H9 (cell line): Measurements from ENCODE around the gene S100Z. TPM values are rescaled to one million over a fixed set of nuclear protein-coding genes. Genes with fewer than 3 reads are reported as not detected.

Experiments
- DNase-seq: peaks from one replicate; pipeline ENCODE4 v3.0.0-alpha.2; 2017
- H2AFZ ChIP-seq: one replicate; pipeline ENCODE4 v1.6.1; 2013; ENCODE audit warnings: mild to moderate bottlenecking, low read length, control low read depth, moderate library complexity
- H2AK5ac ChIP-seq: 2 replicates; pipeline ENCODE4 v1.6.1; 2013; ENCODE audit warnings: low read length, control low read depth, mixed read lengths; ENCODE audit not compliant: insufficient read length
- H2BK120ac ChIP-seq: one replicate; pipeline ENCODE4 v1.6.1; 2013; ENCODE audit warnings: low read depth, mild to moderate bottlenecking, low read length, control low read depth, inconsistent platforms; ENCODE audit not compliant: poor library complexity, severe bottlenecking
- H2BK12ac ChIP-seq: 2 replicates; pipeline ENCODE4 v1.6.1; 2013; ENCODE audit warnings: low read length, control low read depth, mixed read lengths, low read depth; ENCODE audit not compliant: insufficient read length
- H2BK15ac ChIP-seq: 2 replicates; pipeline ENCODE4 v1.6.1; 2013; ENCODE audit warnings: low read depth, low read length, control low read depth
- H2BK20ac ChIP-seq: one replicate; pipeline ENCODE4 v1.6.1; 2013; ENCODE audit warnings: low read depth, mild to moderate bottlenecking, low read length, control low read depth, inconsistent platforms; ENCODE audit not compliant: poor library complexity, severe bottlenecking
- H2BK5ac ChIP-seq: 2 replicates; pipeline ENCODE4 v1.6.1; 2013; ENCODE audit warnings: low read length, control low read depth, mixed read lengths; ENCODE audit not compliant: insufficient read length
- H3K14ac ChIP-seq: 2 replicates; pipeline ENCODE4 v1.6.1; 2013; ENCODE audit warnings: low read length, control low read depth; ENCODE audit not compliant: insufficient read depth
- H3K18ac ChIP-seq: 2 replicates; pipeline ENCODE4 v1.6.1; 2013; ENCODE audit warnings: low read depth, mild to moderate bottlenecking, mixed read lengths, low read length, control low read depth; ENCODE audit not compliant: insufficient read length
- H3K23ac ChIP-seq: 2 replicates; pipeline ENCODE4 v1.6.1; 2013; ENCODE audit warnings: low read length, control low read depth, mixed read lengths, low read depth; ENCODE audit not compliant: insufficient read length
- H3K23me2 ChIP-seq: 2 replicates; pipeline ENCODE4 v1.6.1; 2013; ENCODE audit warnings: low read depth, mild to moderate bottlenecking, mixed read lengths, low read length, control low read depth; ENCODE audit not compliant: insufficient read length, poor library complexity, severe bottlenecking
- H3K27ac ChIP-seq: 2 replicates; pipeline ENCODE4 v1.5.1; 2013; ENCODE audit warnings: low read length, control low read depth, mixed read lengths, low read depth; ENCODE audit not compliant: insufficient read length
- H3K27me3 ChIP-seq: 2 replicates; pipeline ENCODE4 v1.6.1; 2013; ENCODE audit warnings: low read length, control low read depth, inconsistent platforms; ENCODE audit not compliant: insufficient read depth
- H3K4ac ChIP-seq: 2 replicates; pipeline ENCODE4 v1.6.1; 2013; ENCODE audit warnings: low read depth, mild to moderate bottlenecking, control low read depth, inconsistent platforms, low read length, moderate library complexity
- H3K4me1 ChIP-seq: 2 replicates; pipeline ENCODE4 v1.6.1; 2013; ENCODE audit warnings: low read length, control low read depth, inconsistent platforms; ENCODE audit not compliant: insufficient read depth
- H3K4me2 ChIP-seq: 2 replicates; pipeline ENCODE4 v1.6.1; 2013; ENCODE audit warnings: low read length, control low read depth, mixed read lengths; ENCODE audit not compliant: insufficient read length, insufficient read depth
- H3K56ac ChIP-seq: 2 replicates; pipeline ENCODE4 v1.6.1; 2013; ENCODE audit warnings: low read depth, mild to moderate bottlenecking, mixed read lengths, low read length, control low read depth; ENCODE audit not compliant: insufficient read length
- H3K79me1 ChIP-seq: 2 replicates; pipeline ENCODE4 v1.6.1; 2013; ENCODE audit warnings: low read depth, mild to moderate bottlenecking, moderate library complexity, low read length, control low read depth, inconsistent platforms; ENCODE audit not compliant: insufficient read depth, poor library complexity, severe bottlenecking
- H3K79me2 ChIP-seq: 2 replicates; pipeline ENCODE4 v1.6.1; 2013; ENCODE audit warnings: low read length, control low read depth, inconsistent platforms; ENCODE audit not compliant: insufficient read depth
- H3K9ac ChIP-seq: 2 replicates; pipeline ENCODE4 v1.6.1; 2013; ENCODE audit warnings: low read length, control low read depth, mixed read lengths; ENCODE audit not compliant: insufficient read length; ENCODE audit errors: extremely low read depth
- H3K9me3 ChIP-seq: one replicate; pipeline ENCODE4 v1.6.1; 2013; ENCODE audit warnings: low read depth, low read length, inconsistent platforms; ENCODE audit not compliant: control insufficient read depth
- H3T11ph ChIP-seq: one replicate; pipeline ENCODE4 v1.6.1; 2013; ENCODE audit warnings: mild to moderate bottlenecking, low read length, control low read depth, inconsistent platforms
- H4K20me1 ChIP-seq: one replicate; pipeline ENCODE4 v1.6.1; 2013; ENCODE audit not compliant: control insufficient read depth, insufficient read length, insufficient read depth
- H4K5ac ChIP-seq: 2 replicates; pipeline ENCODE4 v1.6.1; 2013; ENCODE audit warnings: low read depth, mild to moderate bottlenecking, mixed read lengths, low read length, control low read depth; ENCODE audit not compliant: insufficient read length
- H4K8ac ChIP-seq: replicated peaks from 2 replicates; pipeline ENCODE4 v1.6.1; 2013; ENCODE audit warnings: low read length, control low read depth, mixed read lengths, low read depth; ENCODE audit not compliant: insufficient read length
- H4K91ac ChIP-seq: 2 replicates; pipeline ENCODE4 v1.6.1; 2013; ENCODE audit warnings: low read depth, mild to moderate bottlenecking, moderate library complexity, mixed read lengths, low read length, control low read depth; ENCODE audit not compliant: insufficient read length
- H3K27ac Mint-ChIP-seq, 3 experiments: 2 replicates in 2 of 3; 3 replicates in 1 of 3; pipeline ENCODE4 v1.8.0; 2020 to 2021; ENCODE audit warnings: mixed read lengths in 3 of 3, mild to moderate bottlenecking in 1 of 3, moderate library complexity in 1 of 3
- H3K27me3 Mint-ChIP-seq: 2 replicates; pipeline ENCODE4 v1.8.0; 2021; ENCODE audit warnings: low read depth, mild to moderate bottlenecking, moderate library complexity, mixed read lengths
- H3K36me3 Mint-ChIP-seq, 3 experiments: 2 replicates in 2 of 3; 3 replicates in 1 of 3; pipeline ENCODE4 v1.8.0; 2020 to 2021; ENCODE audit warnings: low read depth in 3 of 3, mixed read lengths in 3 of 3; ENCODE audit not compliant: insufficient read depth in 1 of 3
- H3K4me1 Mint-ChIP-seq, 2 experiments: 2 replicates each; pipeline ENCODE4 v1.8.0; 2020; ENCODE audit warnings: mixed read lengths in 2 of 2
- H3K4me3 Mint-ChIP-seq, 2 experiments: 2 replicates in 1 of 2; 3 replicates in 1 of 2; pipeline ENCODE4 v1.8.0; 2020 to 2021; ENCODE audit warnings: mild to moderate bottlenecking in 2 of 2, mixed read lengths in 2 of 2, moderate library complexity in 1 of 2
- H3K9me3 Mint-ChIP-seq, 2 experiments: 2 replicates in 1 of 2; 3 replicates in 1 of 2; pipeline ENCODE4 v1.8.0; 2020; ENCODE audit warnings: mild to moderate bottlenecking in 2 of 2, mixed read lengths in 2 of 2, moderate library complexity in 1 of 2
- WGBS: extraction: QIAGEN DNeasy Blood & Tissue Kit; methylation state at CpG from one replicate; pipeline ENCODE4 v1.1.7; 2013; ENCODE audit warnings: missing lambda C conversion rate, low lambda C conversion rate, mixed read lengths; ENCODE audit not compliant: insufficient read length; ENCODE audit errors: extremely low coverage; 5-methylcytosine and 5-hydroxymethylcytosine counted together
- total RNA-seq: library from RNA; stranded (reverse); gene quantifications from 2 replicates; pipeline ENCODE4 v1.2.1, GENCODE V29; 2021
- TF ChIP-seq, protein P1 (sequence below): fragments of 200-600 bp; sonication (generic); conservative IDR thresholded peaks from 3 replicates; pipeline ENCODE4 v1.8.0; 2021; ENCODE audit warnings: antibody characterized with exemption, mild to moderate bottlenecking

The S100Z gene
- total RNA-seq, 1 experiment from 2014 or later = not detected

DNA sequence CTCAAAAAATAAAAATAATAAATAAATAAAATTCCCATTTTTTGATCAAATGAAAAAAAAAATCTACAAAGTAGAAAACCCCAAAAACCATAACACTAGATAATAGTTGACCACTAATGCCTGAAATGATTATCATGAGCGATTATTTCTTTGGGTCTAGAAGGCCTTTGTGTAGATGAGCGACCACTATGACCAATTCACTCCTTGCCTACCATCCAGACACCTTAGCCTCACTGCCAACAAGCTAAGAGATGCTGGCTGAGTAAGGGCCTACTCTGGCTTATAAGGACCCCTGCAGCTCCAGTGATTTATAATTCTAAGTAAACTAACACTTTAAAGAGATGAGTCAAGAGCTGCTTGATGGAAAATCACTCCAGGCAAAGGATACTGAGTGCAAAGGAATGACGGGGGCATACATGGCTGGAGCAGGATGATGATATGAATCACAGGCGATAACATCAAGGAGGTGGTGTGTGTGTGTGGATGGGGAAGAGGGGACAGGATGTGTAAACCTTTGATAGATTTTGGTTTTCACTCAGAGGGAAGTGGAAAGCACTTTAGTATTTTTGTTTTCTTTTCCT, 35.7 kb upstream of the S100Z start:
- Histone ChIP-seq H2BK12ac (no peak overlapping the region), H3K27ac (no peak overlapping the region), H3K27me3 (no peaks in the 10 kb centered on the region), H4K5ac (no peak overlapping the region), H3T11ph (no peak overlapping the region), H2AK5ac (no peak overlapping the region), H2AFZ (no peak overlapping the region), H3K56ac (no peak overlapping the region), H3K23ac (no peak overlapping the region), H3K79me2 (no peaks in the 10 kb centered on the region), H4K20me1 (no peaks in the 10 kb centered on the region), H3K14ac (no peak overlapping the region), H3K4ac (no peak overlapping the region), H3K79me1 (no peaks in the 10 kb centered on the region), H2BK15ac (no peak overlapping the region), H3K4me2 (no peak overlapping the region), H2BK120ac (no peak overlapping the region), H3K9ac (no peak overlapping the region), H3K18ac (no peak overlapping the region), H2BK5ac (no peak overlapping the region), H3K23me2 (no peaks in the 10 kb centered on the region), H4K91ac (no peak overlapping the region), H3K4me1 (peaks cover 2% of the 10 kb centered on the region), H3K9me3 (no peaks in the 10 kb centered on the region), H4K8ac (no peak overlapping the region), H2BK20ac (no peak overlapping the region)
- H3K9me3 Mint-ChIP-seq = peaks cover 16 to 21% of the 10 kb centered on the region in 2 experiments
- H3K4me3 Mint-ChIP-seq = no peak overlapping the region; a peak in 1 of 5 replicates
- H3K27ac Mint-ChIP-seq = no peak overlapping the region
- H3K36me3 Mint-ChIP-seq = peaks cover 11 to 16% (median 12%) of the 10 kb centered on the region in 3 experiments
- DNase-seq = no peak
- peaks cover 15 to 20% of the 10 kb centered on the region in 2 experiments for H3K4me1 Mint-ChIP-seq
- peaks cover 21% of the 10 kb centered on the region for H3K27me3 Mint-ChIP-seq
- TF ChIP-seq, protein P1, sequence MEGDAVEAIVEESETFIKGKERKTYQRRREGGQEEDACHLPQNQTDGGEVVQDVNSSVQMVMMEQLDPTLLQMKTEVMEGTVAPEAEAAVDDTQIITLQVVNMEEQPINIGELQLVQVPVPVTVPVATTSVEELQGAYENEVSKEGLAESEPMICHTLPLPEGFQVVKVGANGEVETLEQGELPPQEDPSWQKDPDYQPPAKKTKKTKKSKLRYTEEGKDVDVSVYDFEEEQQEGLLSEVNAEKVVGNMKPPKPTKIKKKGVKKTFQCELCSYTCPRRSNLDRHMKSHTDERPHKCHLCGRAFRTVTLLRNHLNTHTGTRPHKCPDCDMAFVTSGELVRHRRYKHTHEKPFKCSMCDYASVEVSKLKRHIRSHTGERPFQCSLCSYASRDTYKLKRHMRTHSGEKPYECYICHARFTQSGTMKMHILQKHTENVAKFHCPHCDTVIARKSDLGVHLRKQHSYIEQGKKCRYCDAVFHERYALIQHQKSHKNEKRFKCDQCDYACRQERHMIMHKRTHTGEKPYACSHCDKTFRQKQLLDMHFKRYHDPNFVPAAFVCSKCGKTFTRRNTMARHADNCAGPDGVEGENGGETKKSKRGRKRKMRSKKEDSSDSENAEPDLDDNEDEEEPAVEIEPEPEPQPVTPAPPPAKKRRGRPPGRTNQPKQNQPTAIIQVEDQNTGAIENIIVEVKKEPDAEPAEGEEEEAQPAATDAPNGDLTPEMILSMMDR = no peak
- WGBS = no CpG with 5 or more reads among the region's 4 CpGs
